Sigmoid colon (tissue), 4 donors: ENCODE results near the gene METTL8.

Experiments
- CTCF ChIP-seq, 4 experiments: fragments of 450-650 bp in 3 of 4; fragments of 200-600 bp in 1 of 4; IDR thresholded peaks; one replicate each; pipeline ENCODE4 v1.5.1; 2016 to 2019; ENCODE audit warnings: antibody characterized with exemption in 4 of 4, mild to moderate bottlenecking in 3 of 4, moderate library complexity in 2 of 4
- POLR2A ChIP-seq, 2 donors: fragments of 450-650 bp; IDR thresholded peaks; one replicate each; pipeline ENCODE4 v1.6.1; 2016; ENCODE audit warnings: antibody characterized with exemption in 2 of 2, mild to moderate bottlenecking in 2 of 2, moderate library complexity in 2 of 2
- POLR2AphosphoS5 ChIP-seq, 4 donors: sonication (generic); formaldehyde crosslinking; IDR thresholded peaks; one replicate each; pipeline ENCODE4 v1.6.1; 2017; ENCODE audit warnings: antibody characterized with exemption in 4 of 4

GRCh38 chr2:171271971-171272436, 161.8 kb downstream of the METTL8 start:
- TF ChIP-seq CTCF (IDR thresholded peaks at IDR 0.05), result no peak
- peak in 3 of 4 donors; percentile 54 to 68 (median 62) for TF ChIP-seq POLR2AphosphoS5 (IDR thresholded peaks at IDR 0.05)
- no peak for TF ChIP-seq POLR2A (IDR thresholded peaks at IDR 0.05)
